MM.1S (cell line): ENCODE results near the gene SUGP2.
A peak's percentile ranks its signal among the peaks of the same experiment; 100 is the strongest.

Experiments used
- DNase-seq: peaks from one replicate; pipeline ENCODE4 v3.0.0-alpha.2; 2015
- H2AFZ ChIP-seq: fragments of 300-600 bp; sonication (generic); 2 replicates; pipeline ENCODE4 v1.6.0; 2016; ENCODE audit warnings: antibody characterized with exemption, low read length
- H3F3A ChIP-seq: fragments of 300-600 bp; sonication (generic); 2 replicates; pipeline ENCODE4 v1.6.1; 2016; ENCODE audit warnings: mild to moderate bottlenecking, antibody characterized with exemption, low read length, moderate library complexity, mixed read lengths; ENCODE audit not compliant: insufficient read depth
- H3K27ac ChIP-seq: fragments of 300-600 bp; sonication (generic); 2 replicates; pipeline ENCODE4 v1.5.1; 2016; ENCODE audit warnings: mild to moderate bottlenecking, low read length
- H3K27me3 ChIP-seq: fragments of 300-600 bp; sonication (generic); replicated peaks from 2 replicates; pipeline ENCODE4 v1.6.0; 2016; ENCODE audit warnings: low read length; ENCODE audit not compliant: insufficient read depth
- H3K36me3 ChIP-seq: fragments of 300-600 bp; sonication (generic); replicated peaks from 2 replicates; pipeline ENCODE4 v1.6.1; 2016; ENCODE audit warnings: mild to moderate bottlenecking, low read length, mixed read lengths; ENCODE audit not compliant: insufficient read depth
- H3K4me1 ChIP-seq: fragments of 300-600 bp; sonication (generic); 2 replicates; pipeline ENCODE4 v1.6.1; 2016; ENCODE audit warnings: low read length, mixed read lengths
- H3K4me2 ChIP-seq: fragments of 300-600 bp; sonication (generic); 2 replicates; pipeline ENCODE4 v1.6.0; 2016; ENCODE audit warnings: low read depth, low read length
- H3K4me3 ChIP-seq: fragments of 300-600 bp; sonication (generic); 2 replicates; pipeline ENCODE4 v1.5.1; 2016; ENCODE audit warnings: low read length, mixed read lengths
- H3K79me2 ChIP-seq: fragments of 300-600 bp; sonication (generic); 2 replicates; pipeline ENCODE4 v1.6.1; 2016; ENCODE audit warnings: mixed run types, low read length, mixed read lengths
- H3K9ac ChIP-seq: fragments of 300-600 bp; sonication (generic); 2 replicates; pipeline ENCODE4 v1.6.1; 2016; ENCODE audit warnings: low read length, mixed read lengths
- H3K9me2 ChIP-seq: fragments of 300-600 bp; sonication (generic); replicated peaks from 2 replicates; pipeline ENCODE4 v1.6.1; 2016; ENCODE audit warnings: mild to moderate bottlenecking, low read length, mixed read lengths; ENCODE audit not compliant: insufficient read depth
- H3K9me3 ChIP-seq: fragments of 300-600 bp; sonication (generic); replicated peaks from 2 replicates; pipeline ENCODE4 v1.6.1; 2016; ENCODE audit warnings: mild to moderate bottlenecking, low read length, mixed read lengths; ENCODE audit not compliant: insufficient read depth
- H4K20me1 ChIP-seq: fragments of 300-600 bp; sonication (generic); 2 replicates; pipeline ENCODE4 v1.6.1; 2016; ENCODE audit warnings: mild to moderate bottlenecking, low read length, moderate library complexity, mixed read lengths; ENCODE audit not compliant: insufficient read depth
- CTCF ChIP-seq: fragments of 300-600 bp; sonication (generic); IDR thresholded peaks from 2 replicates; pipeline ENCODE4 v1.5.1; 2016; ENCODE audit warnings: antibody characterized with exemption, low read length, mixed read lengths
- EZH2 ChIP-seq: fragments of 300-600 bp; sonication (generic); optimal IDR thresholded peaks from 2 replicates; pipeline ENCODE3; 2017; ENCODE audit warnings: low read depth, mild to moderate bottlenecking, antibody characterized with exemption, low read length, mixed read lengths
- EZH2phosphoT487 ChIP-seq: fragments of 300-600 bp; sonication (generic); IDR thresholded peaks from 2 replicates; pipeline ENCODE4 v1.6.1; 2018; ENCODE audit warnings: antibody characterized with exemption, low read length

Gene SUGP2

DNA sequence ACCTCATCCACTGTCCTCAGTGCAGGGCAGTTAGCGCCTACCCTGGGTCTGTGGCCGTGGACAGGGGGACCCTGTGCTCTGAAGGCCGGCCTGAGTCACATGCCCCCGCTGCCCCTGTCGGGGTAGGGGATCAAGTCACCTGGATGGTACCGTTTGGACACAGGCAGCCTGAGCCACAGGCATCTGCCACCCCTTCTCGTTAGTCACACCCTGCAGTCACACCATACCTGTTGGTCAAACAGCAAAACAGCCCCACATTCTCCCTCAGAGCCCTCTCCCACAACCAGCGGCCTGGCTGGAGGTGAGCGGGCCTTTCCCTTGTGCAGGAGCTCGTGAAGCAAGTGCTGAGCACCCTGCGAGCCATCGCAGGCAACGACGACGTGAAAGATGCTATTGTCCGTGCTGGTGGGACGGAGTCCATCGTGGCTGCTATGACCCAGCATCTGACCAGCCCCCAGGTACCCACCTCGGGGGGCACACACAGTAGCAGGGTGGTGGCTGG lies 21.7 kb upstream of the SUGP2 start:
- no peak for DNase-seq
- TF ChIP-seq EZH2phosphoT487 (no peak), EZH2 (no peak), CTCF (no peak)
- Histone ChIP-seq H3F3A (no peaks in the 10 kb centered on the region), H3K36me3 (0 out of 2 replicates have a peak, but pooled peaks cover 4% of the 10 kb centered on the region), H3K9ac (no peak overlapping the region), H3K27ac (no peak overlapping the region), H4K20me1 (no peaks in the 10 kb centered on the region), H3K79me2 (peaks cover 3% of the 10 kb centered on the region; the same call in 1 of the 2 replicates), H3K4me3 (no peak overlapping the region), H3K9me2 (no peaks in the 10 kb centered on the region), H3K4me2 (no peak overlapping the region), H2AFZ (no peak overlapping the region), H3K9me3 (no peaks in the 10 kb centered on the region), H3K27me3 (no peaks in the 10 kb centered on the region), H3K4me1 (no peaks in the 10 kb centered on the region)

- TF ChIP-seq EZH2 = no peak
- no peak for TF ChIP-seq EZH2phosphoT487
- no peak for TF ChIP-seq CTCF
- Histone ChIP-seq H3K9me2 (no peaks in the 10 kb centered on the region), H3K4me1 (no peaks in the 10 kb centered on the region), H3K79me2 (peaks cover 3% of the 10 kb centered on the region; the same call in 1 of the 2 replicates), H3K27me3 (no peaks in the 10 kb centered on the region), H4K20me1 (no peaks in the 10 kb centered on the region), H3K4me3 (no peak overlapping the region), H3K9ac (no peak overlapping the region), H3K4me2 (no peak overlapping the region), H3K27ac (no peak overlapping the region), H2AFZ (no peak overlapping the region), H3K9me3 (no peaks in the 10 kb centered on the region), H3F3A (no peaks in the 10 kb centered on the region), H3K36me3 (0 out of 2 replicates have a peak, but pooled peaks cover 4% of the 10 kb centered on the region)
- no peak for DNase-seq
These were observed 21.1 kb upstream of the SUGP2 start for GRCh38 chr19:19054315-19054938.

DNA sequence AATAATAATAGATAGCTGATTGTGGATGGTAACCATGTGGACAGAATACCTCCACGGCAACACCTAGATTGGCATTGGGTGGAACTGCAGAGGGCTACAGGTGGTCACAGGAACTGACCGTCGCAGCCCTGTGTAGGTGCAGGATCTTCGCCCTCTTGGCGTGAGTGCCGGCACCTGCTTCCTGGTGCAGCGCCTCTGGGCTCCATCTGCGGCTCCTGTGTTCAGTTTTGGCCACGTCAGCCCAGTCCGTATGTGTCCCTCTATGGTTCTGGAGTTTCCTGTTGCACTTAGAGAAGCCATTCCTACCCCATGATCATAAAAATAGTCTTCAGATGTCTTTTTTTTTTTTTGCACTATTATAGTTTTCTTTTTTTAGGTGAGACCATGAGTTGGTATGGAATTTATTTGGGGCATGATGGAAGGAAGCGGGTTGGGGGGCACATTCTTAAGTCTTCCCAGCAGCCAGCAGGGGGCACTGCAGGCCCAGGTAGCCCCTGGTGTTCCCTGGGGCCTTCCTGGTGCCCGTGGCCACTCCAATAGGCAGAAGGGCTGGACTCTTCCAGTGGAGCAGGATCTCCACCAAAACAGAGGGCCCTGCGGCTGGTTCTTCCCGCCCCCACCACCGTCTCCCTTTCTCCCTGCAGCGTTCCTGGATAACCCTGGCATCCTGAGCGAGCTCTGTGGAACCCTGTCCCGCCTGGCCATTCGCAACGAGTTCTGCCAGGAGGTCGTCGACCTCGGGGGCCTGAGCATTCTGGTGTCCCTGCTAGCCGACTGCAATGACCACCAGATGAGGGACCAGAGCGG lies 20.4 kb upstream of the SUGP2 start:
- Histone ChIP-seq H3K36me3 (0 out of 2 replicates have a peak, but pooled peaks cover 4% of the 10 kb centered on the region), H3K27ac (no peak overlapping the region)

More for the DNA sequence above, 20.4 kb upstream of the SUGP2 start:
- Histone ChIP-seq H3K9me2 (no peaks in the 10 kb centered on the region), H4K20me1 (no peaks in the 10 kb centered on the region), H3K4me1 (no peaks in the 10 kb centered on the region), H3K79me2 (peaks cover 3% of the 10 kb centered on the region; the same call in 1 of the 2 replicates), H3K4me3 (no peak overlapping the region), H2AFZ (no peak overlapping the region), H3K9ac (no peak overlapping the region), H3K9me3 (no peaks in the 10 kb centered on the region), H3F3A (no peaks in the 10 kb centered on the region), H3K4me2 (no peak overlapping the region), H3K27me3 (no peaks in the 10 kb centered on the region)
- DNase-seq = peak; percentile 55
- TF ChIP-seq EZH2 (no peak), CTCF (peak; percentile 74), EZH2phosphoT487 (no peak)
